CD4-positive, alpha-beta T cell (primary cell): Measurements from ENCODE around the gene PLD4. TPM values are rescaled to one million over a fixed set of nuclear protein-coding genes. Genes with fewer than 3 reads are reported as not detected.

Experiments used
- ATAC-seq: fragments of 200-7000 bp; cut with Tn5 transposase; one replicate; pipeline ENCODE4 v1.10.0; 2022; ENCODE audit warnings: mild to moderate bottlenecking; ENCODE audit not compliant: poor library complexity
- CTCF ChIA-PET: fragments of 350-600 bp; sonication (Branson Sonifier 250); formaldehyde crosslinking; loops from one replicate; lab custom pipeline; 2021; ENCODE audit warnings: antibody characterized with exemption, inconsistent platforms; lab: Charles Lee
- POLR2A ChIA-PET: fragments of 350-600 bp; sonication (Branson Sonifier 250); formaldehyde crosslinking; loops from one replicate; lab custom pipeline; 2021; ENCODE audit warnings: antibody characterized with exemption, inconsistent platforms; lab: Charles Lee
- DNase-seq, 14 experiments: peaks; one replicate each; pipeline ENCODE4 v3.0.0-alpha.2; 2013 to 2020; ENCODE audit warnings: mixed read lengths in 2 of 14
- H3K27ac ChIP-seq, 2 donors: one replicate each; pipeline versions ENCODE4 v1.5.1 to v1.7.0; 2013; ENCODE audit warnings: low read length in 2 of 2, low read depth in 1 of 2, mild to moderate bottlenecking in 1 of 2
- H3K27me3 ChIP-seq, 2 experiments: 1 replicate in 1 of 2; 2 replicates in 1 of 2; pipeline versions ENCODE4 v1.6.1 to v1.7.0; 2013; ENCODE audit warnings: low read length in 2 of 2, control low read depth in 1 of 2, mild to moderate bottlenecking in 1 of 2, moderate library complexity in 1 of 2; ENCODE audit not compliant: insufficient read depth in 2 of 2, control insufficient read depth in 1 of 2
- H3K36me3 ChIP-seq: one replicate; pipeline ENCODE4 v1.6.1; 2013; ENCODE audit warnings: low read length, control low read depth; ENCODE audit not compliant: insufficient read depth
- H3K4me1 ChIP-seq: one replicate; pipeline ENCODE4 v1.6.1; 2013; ENCODE audit warnings: low read length, control low read depth; ENCODE audit not compliant: insufficient read depth
- H3K4me3 ChIP-seq: one replicate; pipeline ENCODE4 v1.5.1; 2013; ENCODE audit warnings: mild to moderate bottlenecking, low read length, moderate library complexity
- H3K9me3 ChIP-seq, 2 experiments: 1 replicate in 1 of 2; 2 replicates in 1 of 2; pipeline versions ENCODE4 v1.6.1 to v1.7.0; 2013; ENCODE audit warnings: low read length in 2 of 2, mild to moderate bottlenecking in 2 of 2, control low read depth in 1 of 2, moderate library complexity in 1 of 2; ENCODE audit not compliant: control insufficient read depth in 1 of 2, insufficient read depth in 1 of 2
- H3K27ac Mint-ChIP-seq: one replicate; pipeline ENCODE4 v1.8.0; 2020; ENCODE audit warnings: mixed read lengths
- H3K27me3 Mint-ChIP-seq: one replicate; pipeline ENCODE4 v1.8.0; 2021; ENCODE audit warnings: mixed read lengths
- H3K36me3 Mint-ChIP-seq: one replicate; pipeline ENCODE4 v1.8.0; 2021; ENCODE audit warnings: low read depth, mixed read lengths
- H3K4me1 Mint-ChIP-seq: one replicate; pipeline ENCODE4 v1.8.0; 2021; ENCODE audit warnings: low read depth, mixed read lengths
- H3K4me3 Mint-ChIP-seq: one replicate; pipeline ENCODE4 v1.8.0; 2020; ENCODE audit warnings: mild to moderate bottlenecking, mixed read lengths
- H3K9me3 Mint-ChIP-seq: one replicate; pipeline ENCODE4 v1.8.0; 2020; ENCODE audit warnings: mixed read lengths
- intact Hi-C, 2 experiments: fragments of 100-400 bp; cut with DNase I in 1 of 2; cut with micrococcal nuclease in 1 of 2; formaldehyde crosslinking; loops; one replicate each; pipeline versions ENCODE4 v1.15.1 to v1.9.0; 2023 to 2025; cut with DNase I, micrococcal nuclease
- total RNA-seq, 174 experiments: library from RNA in 2 of 174; stranded (reverse) in 2 of 174; gene quantifications; one replicate each; pipeline ENCODE4 v1.2.3 and lab custom pipeline; 2021 to 2026
- TF ChIP-seq, protein P1 (sequence below): fragments of 200-600 bp; IDR thresholded peaks from one replicate; pipeline ENCODE4 v1.8.0; 2022; ENCODE audit warnings: antibody characterized with exemption, mild to moderate bottlenecking

PLD4 gene
- total RNA-seq, 2 experiments from 2014 or later, result 1.6 to 2.1 TPM

DNA sequence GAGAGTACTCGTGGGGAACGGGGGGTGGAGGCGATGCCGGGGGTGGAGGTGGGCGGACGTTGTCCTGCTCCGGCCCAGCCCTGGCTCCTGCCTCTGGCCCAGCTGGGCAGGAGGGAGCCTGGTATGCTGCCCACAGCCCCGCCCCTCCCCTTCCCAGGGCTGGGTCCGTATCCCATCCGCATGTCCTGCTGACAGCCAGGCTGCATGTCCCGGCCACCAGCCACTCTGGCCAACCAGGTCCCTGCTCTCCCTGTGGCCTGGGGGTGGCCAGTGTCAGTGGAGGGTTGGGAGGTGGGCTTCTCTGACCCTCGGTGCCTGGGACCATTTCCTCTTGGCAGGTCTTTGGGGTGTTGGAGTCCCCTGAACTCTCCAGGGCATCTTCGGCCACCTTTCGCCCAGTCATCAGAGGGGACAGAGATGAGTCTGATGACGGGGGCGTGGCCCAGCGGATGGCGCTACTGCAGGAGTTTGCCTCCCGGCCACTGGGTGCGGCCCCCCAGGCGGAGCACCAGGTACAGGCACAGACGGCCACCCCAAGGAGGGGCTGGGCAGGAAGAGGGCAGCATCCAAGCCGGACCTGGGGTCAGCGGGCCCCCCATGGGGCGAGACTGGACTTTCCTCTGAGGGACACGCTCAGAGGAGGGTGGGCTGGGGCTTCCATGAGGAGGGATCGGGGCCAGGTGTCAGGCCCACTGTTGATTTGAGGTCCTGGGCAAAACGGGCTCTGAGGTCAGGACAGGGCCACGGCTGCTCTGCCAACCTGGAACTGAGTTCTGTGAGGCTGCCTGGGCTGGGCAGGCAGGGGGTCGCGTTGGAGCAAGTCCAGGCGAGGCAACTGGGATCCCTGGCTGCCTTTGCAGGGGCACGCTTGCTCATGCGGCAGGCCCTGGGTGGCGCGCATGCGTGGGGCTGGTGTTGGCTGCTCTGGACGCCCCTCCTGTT is 39.4 kb upstream of the PLD4 start:
- Histone ChIP-seq H3K4me3 (no peak overlapping the region), H3K9me3 (no peaks in the 10 kb centered on the region), H3K4me1 (no peaks in the 10 kb centered on the region), H3K36me3 (no peaks in the 10 kb centered on the region), H3K27me3 (no peaks in the 10 kb centered on the region), H3K27ac (no peak overlapping the region)
- no peak overlapping the region for H3K4me3 Mint-ChIP-seq
- ATAC-seq (no peak), DNase-seq (peak in 1 of 14 experiments; percentile 16)
- no peak overlapping the region for H3K27ac Mint-ChIP-seq
- H3K4me1 Mint-ChIP-seq, result no peaks in the 10 kb centered on the region
- H3K9me3 Mint-ChIP-seq, result no peaks in the 10 kb centered on the region
- intact Hi-C loops, result no loop called here
- ChIA-PET CTCF (no interaction called here), POLR2A (no interaction called here)
- no peaks in the 10 kb centered on the region for H3K27me3 Mint-ChIP-seq
- no peaks in the 10 kb centered on the region for H3K36me3 Mint-ChIP-seq
- TF ChIP-seq, protein P1, sequence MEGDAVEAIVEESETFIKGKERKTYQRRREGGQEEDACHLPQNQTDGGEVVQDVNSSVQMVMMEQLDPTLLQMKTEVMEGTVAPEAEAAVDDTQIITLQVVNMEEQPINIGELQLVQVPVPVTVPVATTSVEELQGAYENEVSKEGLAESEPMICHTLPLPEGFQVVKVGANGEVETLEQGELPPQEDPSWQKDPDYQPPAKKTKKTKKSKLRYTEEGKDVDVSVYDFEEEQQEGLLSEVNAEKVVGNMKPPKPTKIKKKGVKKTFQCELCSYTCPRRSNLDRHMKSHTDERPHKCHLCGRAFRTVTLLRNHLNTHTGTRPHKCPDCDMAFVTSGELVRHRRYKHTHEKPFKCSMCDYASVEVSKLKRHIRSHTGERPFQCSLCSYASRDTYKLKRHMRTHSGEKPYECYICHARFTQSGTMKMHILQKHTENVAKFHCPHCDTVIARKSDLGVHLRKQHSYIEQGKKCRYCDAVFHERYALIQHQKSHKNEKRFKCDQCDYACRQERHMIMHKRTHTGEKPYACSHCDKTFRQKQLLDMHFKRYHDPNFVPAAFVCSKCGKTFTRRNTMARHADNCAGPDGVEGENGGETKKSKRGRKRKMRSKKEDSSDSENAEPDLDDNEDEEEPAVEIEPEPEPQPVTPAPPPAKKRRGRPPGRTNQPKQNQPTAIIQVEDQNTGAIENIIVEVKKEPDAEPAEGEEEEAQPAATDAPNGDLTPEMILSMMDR, result no peak

DNA sequence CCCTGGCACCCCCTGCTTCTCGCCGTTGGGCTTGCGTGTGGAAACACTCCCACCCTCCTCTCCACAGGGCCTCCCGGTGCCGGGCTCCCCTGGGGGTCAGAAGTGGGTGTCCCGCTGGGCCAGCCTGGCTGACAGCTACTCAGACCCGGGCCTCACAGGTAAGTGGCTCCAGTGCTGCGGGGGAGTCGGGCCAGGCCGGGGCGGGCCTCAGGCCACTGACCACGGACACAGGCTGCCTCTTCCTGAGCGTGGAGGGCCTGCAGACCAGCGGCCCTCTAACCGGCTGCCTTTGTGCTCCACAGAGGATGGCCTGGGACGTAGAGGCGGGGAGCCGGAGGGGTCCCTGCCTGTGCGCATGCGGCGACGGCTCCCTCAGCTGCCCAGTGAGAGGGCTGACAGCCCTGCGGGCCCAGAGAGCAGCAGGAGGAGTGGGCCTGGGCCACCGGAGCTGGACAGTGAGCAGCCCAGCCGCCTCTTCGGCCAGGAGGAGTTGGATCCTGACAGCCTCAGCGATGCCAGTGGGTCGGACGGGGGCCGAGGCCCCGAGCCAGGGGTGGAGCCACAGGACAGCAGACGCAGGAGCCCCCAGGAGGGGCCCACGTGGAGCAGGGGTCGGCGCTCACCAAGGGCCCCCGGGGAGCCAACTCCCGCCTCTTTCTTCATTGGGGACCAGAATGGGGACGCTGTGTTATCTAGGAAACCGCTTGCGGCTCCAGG is 38.5 kb upstream of the PLD4 start:
- ChIA-PET POLR2A (no interaction called here), CTCF (no interaction called here)
- H3K9me3 ChIP-seq, result no peaks in the 10 kb centered on the region
- no peaks in the 10 kb centered on the region for H3K4me1 Mint-ChIP-seq
- H3K27ac Mint-ChIP-seq, result no peak overlapping the region
- no peaks in the 10 kb centered on the region for H3K36me3 ChIP-seq
- TF ChIP-seq, protein P1, result no peak
- no peak overlapping the region for H3K4me3 ChIP-seq
- no peak overlapping the region for H3K4me3 Mint-ChIP-seq
- H3K4me1 ChIP-seq, result no peaks in the 10 kb centered on the region
- no peaks in the 10 kb centered on the region for H3K36me3 Mint-ChIP-seq
- no peak overlapping the region for H3K27ac ChIP-seq
- no peaks in the 10 kb centered on the region for H3K27me3 ChIP-seq
- H3K27me3 Mint-ChIP-seq, result no peaks in the 10 kb centered on the region
- ATAC-seq (no peak), DNase-seq (peak in 2 of 14 experiments; percentile 0 to 17)
- H3K9me3 Mint-ChIP-seq, result no peaks in the 10 kb centered on the region
- intact Hi-C loops, result no loop called here

DNA sequence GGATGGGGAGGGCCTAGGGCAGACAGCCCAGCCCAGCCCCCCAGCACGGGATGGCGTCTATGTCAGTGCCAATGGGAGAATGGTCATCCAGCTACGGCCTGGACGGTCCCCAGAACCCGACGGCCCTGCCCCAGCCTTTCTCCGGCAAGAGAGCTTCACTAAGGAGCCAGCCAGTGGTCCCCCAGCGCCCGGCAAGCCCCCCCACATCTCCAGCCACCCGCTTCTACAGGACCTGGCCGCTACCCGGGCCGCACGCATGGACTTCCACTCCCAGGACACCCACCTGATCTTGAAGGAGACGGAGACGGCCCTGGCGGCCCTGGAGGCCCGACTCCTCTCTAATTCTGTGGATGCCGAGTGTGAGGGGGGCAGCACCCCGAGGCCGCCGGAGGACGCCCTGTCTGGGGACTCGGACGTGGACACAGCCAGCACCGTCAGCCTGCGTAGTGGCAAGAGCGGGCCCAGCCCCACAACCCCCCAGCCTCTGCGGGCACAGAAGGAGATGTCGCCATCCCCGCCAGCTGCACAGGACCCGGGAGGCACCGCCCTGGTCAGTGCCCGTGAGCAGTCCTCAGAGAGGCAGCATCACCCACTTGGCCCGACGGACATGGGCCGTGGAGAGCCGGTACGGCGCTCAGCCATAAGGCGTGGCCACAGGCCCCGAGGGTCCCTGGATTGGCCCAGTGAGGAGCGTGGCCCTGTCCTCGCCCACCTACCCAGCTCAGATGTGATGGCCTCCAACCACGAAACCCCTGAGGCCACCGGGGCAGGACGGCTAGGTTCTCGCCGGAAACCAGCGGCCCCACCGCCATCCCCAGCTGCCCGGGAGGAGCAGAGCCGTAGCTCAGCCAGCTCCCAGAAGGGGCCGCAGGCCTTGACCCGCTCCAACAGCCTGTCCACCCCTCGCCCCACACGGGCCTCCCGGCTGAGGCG is 37.7 kb upstream of the PLD4 start:
- POLR2A ChIA-PET, result no interaction called here
- H3K4me1 ChIP-seq, result no peaks in the 10 kb centered on the region
- Mint-ChIP-seq H3K27ac (no peak overlapping the region), H3K4me1 (no peaks in the 10 kb centered on the region), H3K27me3 (no peaks in the 10 kb centered on the region), H3K4me3 (no peak overlapping the region), H3K36me3 (no peaks in the 10 kb centered on the region), H3K9me3 (no peaks in the 10 kb centered on the region)
- H3K27ac ChIP-seq, result no peak overlapping the region
- DNase-seq (peak in 1 of 14 experiments; percentile 20), ATAC-seq (no peak)
- H3K36me3 ChIP-seq, result no peaks in the 10 kb centered on the region
- H3K27me3 ChIP-seq, result no peaks in the 10 kb centered on the region
- CTCF ChIA-PET, result no interaction called here
- intact Hi-C loops, result no loop called here
- H3K9me3 ChIP-seq, result no peaks in the 10 kb centered on the region
- no peak overlapping the region for H3K4me3 ChIP-seq
- TF ChIP-seq, protein P1, result no peak
